ENCODE results near the gene MYBBP1A.

DNA sequence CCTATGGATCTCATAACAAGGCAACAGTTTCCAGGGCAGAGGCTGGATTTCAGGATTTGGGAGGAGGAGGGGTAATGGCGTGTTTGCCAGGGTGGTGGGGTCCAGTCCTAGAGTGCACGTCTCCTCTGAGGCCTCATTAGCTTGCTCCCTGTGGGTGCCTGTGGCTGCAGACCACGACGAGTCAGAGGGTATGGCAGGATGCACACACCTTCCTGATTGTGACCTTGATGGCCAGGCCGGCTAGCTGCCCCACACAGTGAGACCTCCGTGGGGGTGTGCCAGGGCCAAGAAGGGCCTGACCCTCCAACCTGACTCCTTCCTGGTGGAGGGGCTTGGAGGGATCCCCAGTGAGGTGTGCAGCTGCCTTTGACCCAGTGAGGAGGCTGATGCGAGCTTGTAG, 25.1 kb upstream of the MYBBP1A start:
- no peak for TF ChIP-seq CTCF (IDR thresholded peaks at IDR 0.05 in 8 of 11, conservative IDR thresholded peaks at IDR 0.05 in 3 of 11)
- TF ChIP-seq POLR2A (IDR thresholded peaks at IDR 0.05), result no peak
- TF ChIP-seq POLR2AphosphoS5 (IDR thresholded peaks at IDR 0.05), result no peak
